IgD-negative memory B cell (primary cell): Measurements from ENCODE around the gene TCP1. TPM values are rescaled to one million over a fixed set of nuclear protein-coding genes. Genes with fewer than 3 reads are reported as not detected.
"Not testable (repeated sequence)": the region's sequence is repeated elsewhere in the genome, so short reads cannot be mapped to it uniquely, and the experiment has no call there.

Experiments used
- H3K27ac Mint-ChIP-seq, 3 donors: one replicate each; pipeline ENCODE4 v1.8.0; 2020 to 2022; ENCODE audit warnings: mild to moderate bottlenecking in 3 of 3, mixed read lengths in 3 of 3, moderate library complexity in 1 of 3
- H3K27me3 Mint-ChIP-seq: one replicate; pipeline ENCODE4 v1.8.0; 2021; ENCODE audit warnings: mixed read lengths
- H3K36me3 Mint-ChIP-seq: one replicate; pipeline ENCODE4 v1.8.0; 2020; ENCODE audit warnings: mild to moderate bottlenecking, mixed read lengths
- H3K4me1 Mint-ChIP-seq, 3 donors: one replicate each; pipeline ENCODE4 v1.8.0; 2020 to 2022; ENCODE audit warnings: mixed read lengths in 3 of 3, mild to moderate bottlenecking in 1 of 3
- H3K4me3 Mint-ChIP-seq, 4 donors: one replicate each; pipeline ENCODE4 v1.8.0; 2020 to 2022; ENCODE audit warnings: mild to moderate bottlenecking in 4 of 4, mixed read lengths in 4 of 4, moderate library complexity in 3 of 4
- H3K9me3 Mint-ChIP-seq, 3 donors: one replicate each; pipeline ENCODE4 v1.8.0; 2020 to 2021; ENCODE audit warnings: mixed read lengths in 3 of 3, mild to moderate bottlenecking in 1 of 3
- polyA plus RNA-seq: library from polyadenylated mRNA; unstranded; fragments of 300-500 nt; fragmentation: Illumina TruSeq; gene quantifications from one replicate; pipeline ENCODE4 v1.2.3, GENCODE V29; 2021

The TCP1 gene
- polyA plus RNA-seq, 1 donor from 2014 or later = 82.7 TPM

DNA sequence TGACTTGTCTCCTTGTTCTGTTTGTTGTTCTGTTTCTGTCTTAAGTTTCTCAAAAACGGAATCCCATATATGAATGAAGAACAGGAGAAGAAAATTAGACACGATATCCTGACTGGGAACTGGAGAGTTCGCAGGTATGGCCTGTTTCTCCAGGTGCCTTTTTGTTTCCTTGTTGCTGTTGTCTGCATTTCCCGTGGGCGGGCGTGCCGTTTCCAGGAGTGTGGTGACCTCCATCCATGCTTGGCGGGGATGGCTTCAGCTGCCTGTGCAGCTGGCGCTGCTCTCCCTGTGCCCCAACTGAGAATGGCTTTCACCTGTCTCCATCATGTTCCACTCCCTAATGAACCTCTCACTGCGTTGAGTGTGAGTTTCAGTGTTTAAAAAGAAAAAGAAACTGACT is 15.1 kb upstream of the TCP1 start:
- Mint-ChIP-seq H3K36me3 (peaks cover 3% of the 10 kb centered on the region), H3K4me1 (peaks cover 0 to 2% (median 0%) of the 10 kb centered on the region in 3 donors), H3K4me3 (no peak overlapping the region), H3K27ac (no peak overlapping the region), H3K9me3 (no peaks in the 10 kb centered on the region), H3K27me3 (no peaks in the 10 kb centered on the region)

DNA sequence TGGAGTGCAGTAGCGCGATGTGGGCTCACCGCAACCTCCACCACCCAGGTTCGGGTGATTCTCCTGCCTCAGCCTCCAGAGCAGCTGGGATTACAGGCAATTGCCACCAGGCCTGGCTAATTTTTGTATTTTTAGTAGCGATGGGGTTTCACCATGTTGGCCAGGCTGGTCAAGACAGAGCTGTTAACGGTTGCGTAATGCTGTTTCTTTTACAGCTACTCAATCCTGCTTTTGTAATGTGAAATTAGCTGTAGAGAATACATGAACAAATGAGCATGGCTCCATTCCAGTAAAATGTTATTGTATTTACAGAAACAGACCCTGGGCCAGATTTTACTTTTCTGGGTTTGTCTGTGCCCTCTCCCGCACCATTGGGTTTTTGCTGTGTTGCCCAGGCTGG is 12.5 kb upstream of the TCP1 start:
- Mint-ChIP-seq H3K9me3 (no peaks in the 10 kb centered on the region), H3K27ac (no peak overlapping the region), H3K4me3 (no peak overlapping the region), H3K27me3 (no peaks in the 10 kb centered on the region), H3K36me3 (peaks cover 7% of the 10 kb centered on the region), H3K4me1 (peaks cover 0 to 2% (median 1%) of the 10 kb centered on the region in 3 donors)

DNA sequence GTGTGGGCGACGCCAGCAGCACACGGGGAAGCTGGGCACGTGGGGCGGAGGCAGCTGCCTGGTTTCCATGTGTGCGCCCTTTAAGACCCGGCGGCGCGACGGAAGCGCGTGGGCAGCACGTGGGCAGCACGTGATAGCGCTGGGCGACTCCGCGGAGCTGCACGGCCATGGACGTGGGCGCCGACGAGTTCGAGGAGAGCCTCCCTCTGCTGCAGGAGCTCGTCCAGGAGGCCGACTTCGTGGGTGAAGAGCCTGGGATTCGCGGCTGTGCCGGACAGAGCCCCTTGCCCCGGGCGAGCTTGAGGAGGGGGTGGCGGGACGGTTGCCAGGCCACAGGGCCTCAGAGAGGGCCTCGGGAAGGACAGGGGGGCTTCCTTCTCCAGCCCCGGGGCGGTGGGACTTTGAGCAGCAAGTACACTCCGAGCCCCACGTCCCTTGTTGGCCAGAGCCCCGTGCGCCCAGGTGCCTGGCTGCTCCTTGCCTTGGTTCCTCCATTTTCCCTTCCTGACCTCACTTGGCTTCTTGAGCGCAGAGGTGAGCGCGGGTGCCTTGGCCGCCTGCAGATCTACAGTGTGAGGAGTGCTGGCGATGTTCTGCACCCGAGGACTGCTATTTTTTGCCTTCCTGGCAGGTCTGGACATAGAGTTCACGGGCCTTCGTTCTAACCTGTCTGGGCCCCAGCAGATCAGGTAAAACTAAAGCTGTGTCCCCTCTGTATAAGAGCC is 10.9 kb upstream of the TCP1 start, which contains the start of gene PNLDC1:
TSS of gene PNLDC1 (plus strand) at position 136 of the 725 bp plus-strand sequence. CDS start at position 168, 32 bp downstream.
- Mint-ChIP-seq H3K36me3 (peaks cover 4% of the 10 kb centered on the region), H3K4me3 (no peak within 1 kb of the TSS), H3K4me1 (peaks cover 0 to 4% (median 1%) of the 10 kb centered on the region in 3 donors), H3K27ac (peak within 1 kb of the TSS in 1 of 3 donors; percentile 21), H3K9me3 (no peaks in the 10 kb centered on the region), H3K27me3 (no peaks in the 10 kb centered on the region)

DNA sequence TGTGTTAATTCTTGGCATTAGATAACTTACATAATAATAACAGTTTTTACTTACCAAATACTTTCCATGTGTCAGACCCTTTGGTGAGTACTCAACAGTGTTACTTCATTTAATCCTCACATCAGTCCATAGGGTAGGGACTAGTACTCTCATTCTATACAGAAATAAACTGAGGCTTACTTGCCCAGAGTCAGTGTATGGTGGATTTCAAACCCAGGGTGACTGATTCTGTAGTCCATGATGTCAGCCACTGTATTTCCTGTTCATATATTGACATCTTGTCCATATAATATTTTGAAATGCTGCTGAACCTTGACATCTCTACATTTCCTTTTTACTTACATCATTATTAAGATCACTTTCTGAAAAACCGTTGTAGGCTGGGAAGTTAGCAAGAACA is 8.2 kb upstream of the TCP1 start:
- Mint-ChIP-seq H3K36me3 (peaks cover 4% of the 10 kb centered on the region), H3K27ac (no peak overlapping the region), H3K4me1 (peaks cover 0 to 7% (median 6%) of the 10 kb centered on the region in 3 donors), H3K4me3 (no peak overlapping the region), H3K9me3 (no peaks in the 10 kb centered on the region), H3K27me3 (no peaks in the 10 kb centered on the region)

DNA sequence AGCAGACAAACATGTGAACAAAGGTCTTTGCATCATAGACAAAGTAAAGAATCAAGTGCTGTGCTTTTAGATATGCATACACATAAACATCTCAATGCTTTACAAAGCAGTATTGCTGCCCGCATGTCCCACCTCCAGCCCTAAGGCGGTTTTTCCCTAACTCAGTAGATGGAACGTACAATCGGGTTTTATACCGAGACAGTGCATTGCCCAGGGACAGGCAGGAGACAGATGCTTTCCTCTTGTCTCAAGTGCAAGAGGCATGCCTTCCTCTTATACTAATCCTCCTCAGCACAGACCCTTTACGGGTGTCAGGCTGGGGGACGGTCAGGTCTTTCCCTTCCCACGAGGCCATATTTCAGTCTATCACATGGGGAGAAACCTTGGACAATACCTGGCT is 5.6 kb upstream of the TCP1 start:
- peaks cover 11 to 21% (median 20%) of the 10 kb centered on the region in 3 donors for H3K4me1 Mint-ChIP-seq
- H3K27ac Mint-ChIP-seq, H3K9me3 Mint-ChIP-seq, H3K36me3 Mint-ChIP-seq, H3K27me3 Mint-ChIP-seq, H3K4me3 Mint-ChIP-seq: not testable (repeated sequence)

DNA sequence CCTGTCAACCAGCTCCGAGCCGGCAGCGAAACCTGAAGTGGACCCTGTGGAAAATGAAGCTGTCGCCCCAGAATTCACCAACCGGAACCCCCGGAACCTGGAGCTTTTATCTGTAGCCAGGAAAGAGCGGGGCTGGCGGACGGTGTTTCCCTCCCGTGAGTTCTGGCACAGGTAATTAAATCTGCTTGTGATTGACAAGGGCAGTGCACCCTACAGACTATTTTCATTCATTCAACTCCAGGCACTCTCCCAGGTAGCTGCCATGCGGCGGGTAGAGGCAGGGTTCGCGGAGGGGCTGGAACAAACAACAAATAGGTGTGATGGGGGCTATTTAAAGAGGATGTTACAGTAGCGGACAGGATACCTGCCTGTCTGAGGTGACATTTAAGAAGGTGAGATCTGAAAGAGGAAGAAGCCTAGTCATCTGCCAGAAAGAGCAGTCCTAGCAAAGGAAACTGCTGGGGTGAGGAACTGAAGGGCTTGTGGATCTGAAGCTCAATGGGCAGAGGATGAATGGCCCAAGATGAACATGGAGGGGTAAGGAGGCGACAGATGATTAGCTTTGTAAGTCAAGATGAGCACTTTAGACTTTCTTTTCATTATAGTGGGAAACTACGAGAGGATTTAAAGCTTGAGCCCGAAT is 1.7 kb upstream of the TCP1 start:
- H3K9me3 Mint-ChIP-seq = no peaks in the 10 kb centered on the region
- peaks cover 3% of the 10 kb centered on the region for H3K36me3 Mint-ChIP-seq
- H3K27me3 Mint-ChIP-seq = no peaks in the 10 kb centered on the region
- H3K4me3 Mint-ChIP-seq = peak overlapping the region; percentile 97 to 100 (median 100)
- peaks cover 25 to 38% (median 36%) of the 10 kb centered on the region in 3 donors for H3K4me1 Mint-ChIP-seq
- H3K27ac Mint-ChIP-seq = peak overlapping the region; percentile 95 to 99 (median 96)

DNA sequence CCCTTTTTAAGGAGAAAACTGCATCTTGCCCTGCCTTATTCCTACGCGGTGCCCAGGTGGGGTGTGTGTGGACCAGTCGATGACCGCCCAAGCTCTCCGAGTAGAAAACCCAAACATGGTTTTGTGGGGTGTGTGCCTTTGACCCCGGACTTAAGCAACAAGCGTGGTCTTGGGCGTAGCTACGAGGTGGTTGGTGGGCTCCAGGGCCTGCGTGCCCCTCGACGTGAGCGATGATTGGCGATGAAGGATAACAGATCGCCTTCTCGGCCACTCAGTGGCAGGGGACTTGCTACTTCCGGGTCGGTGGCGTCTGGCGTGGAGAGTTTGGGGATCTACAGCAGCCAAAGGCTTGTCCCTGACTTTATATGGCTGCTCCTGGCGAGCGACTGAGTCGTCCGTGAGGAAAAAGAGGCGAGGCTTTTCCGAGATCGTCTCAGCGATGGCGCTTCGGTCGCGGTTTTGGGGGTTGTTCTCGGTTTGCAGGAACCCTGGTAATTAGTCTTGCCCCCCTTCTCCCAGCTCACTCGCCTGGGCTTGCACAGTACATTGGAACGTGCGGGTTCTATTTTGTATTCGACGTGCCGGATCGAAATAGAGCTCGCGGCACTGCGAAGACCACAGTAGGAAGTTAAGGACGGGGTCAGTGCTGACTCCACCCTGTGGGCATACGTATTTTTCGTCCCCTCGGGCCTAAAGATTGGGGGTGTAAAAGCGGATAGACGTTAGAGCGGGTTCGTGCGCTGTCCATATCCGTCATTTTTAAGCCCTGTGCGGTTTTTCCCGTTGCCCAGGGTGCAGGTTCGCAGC is 950 bp upstream of the TCP1 start, which contains the start of gene MRPL18:
TSS of gene MRPL18 (plus strand) at position 319 of the 807 bp plus-strand sequence. CDS start at position 440, 121 bp downstream.
- Mint-ChIP-seq H3K4me1 (peaks cover 25 to 38% (median 36%) of the 10 kb centered on the region in 3 donors), H3K36me3 (peaks cover 3% of the 10 kb centered on the region), H3K9me3 (no peaks in the 10 kb centered on the region), H3K27ac (peak within 1 kb of the TSS; percentile 95 to 99 (median 96)), H3K4me3 (peak within 1 kb of the TSS; percentile 97 to 100 (median 100)), H3K27me3 (no peaks in the 10 kb centered on the region)

DNA sequence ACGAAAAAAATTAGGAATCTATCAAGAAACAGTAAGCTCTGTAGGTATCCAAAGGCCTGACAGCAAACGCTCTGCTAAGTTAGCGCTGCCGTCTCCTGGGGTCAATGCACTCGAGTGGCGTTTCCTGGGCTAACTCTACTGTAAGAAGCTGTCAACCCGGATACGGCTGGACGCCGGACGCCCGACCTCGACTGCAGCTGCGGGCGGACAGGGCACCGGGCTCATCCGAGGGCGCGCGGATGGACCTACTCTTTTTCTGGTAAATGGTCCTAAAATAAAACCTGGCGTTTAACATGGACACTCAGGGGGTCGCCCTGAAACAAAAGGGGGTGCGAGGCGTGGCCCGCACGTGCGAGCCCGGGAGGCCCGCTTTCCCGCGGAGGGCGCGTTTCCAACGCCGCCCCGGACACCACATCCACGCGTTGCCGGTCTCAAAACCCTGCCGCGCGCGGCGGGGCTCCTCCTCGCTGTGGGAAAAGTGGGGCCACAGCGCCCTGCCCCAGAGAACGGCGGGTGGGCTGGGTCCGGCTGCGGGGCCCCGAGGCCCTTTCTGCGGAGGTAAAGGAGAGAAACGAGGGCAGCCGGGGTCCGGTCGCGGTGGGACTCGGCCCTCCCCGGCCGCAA is 537 bp downstream of the TCP1 start:
- H3K36me3 Mint-ChIP-seq = peaks cover 4% of the 10 kb centered on the region
- H3K27me3 Mint-ChIP-seq = no peaks in the 10 kb centered on the region
- H3K9me3 Mint-ChIP-seq = no peaks in the 10 kb centered on the region
- peak overlapping the region; percentile 93 to 100 (median 98) for H3K4me3 Mint-ChIP-seq
- peak overlapping the region; percentile 91 to 99 (median 96) for H3K27ac Mint-ChIP-seq
- H3K4me1 Mint-ChIP-seq = peaks cover 25 to 38% (median 31%) of the 10 kb centered on the region in 3 donors

DNA sequence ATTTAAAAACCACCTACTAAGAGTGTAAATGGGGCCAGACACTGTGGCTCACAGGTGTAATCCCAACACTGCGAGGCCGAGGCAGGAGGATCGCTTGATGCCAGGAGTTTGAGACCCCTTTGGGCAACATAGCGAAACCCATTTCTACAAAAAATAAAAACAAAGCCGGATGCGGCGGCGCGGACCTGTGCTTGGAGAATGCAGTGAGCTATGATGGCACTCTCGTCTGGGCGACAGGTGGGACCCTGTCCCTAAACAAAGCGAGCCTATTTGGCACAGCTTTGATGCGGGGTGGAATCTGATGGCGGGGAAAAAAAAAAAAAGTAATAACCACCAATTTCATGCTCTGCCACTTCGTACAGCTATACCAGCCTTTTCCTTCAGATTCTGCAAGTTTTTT is 1.1 kb downstream of the TCP1 start:
- Mint-ChIP-seq H3K27ac (peak overlapping the region; percentile 69 to 96 (median 91)), H3K4me1 (peaks cover 25 to 38% (median 31%) of the 10 kb centered on the region in 3 donors), H3K4me3 (peak overlapping the region; percentile 93 to 100 (median 98)), H3K9me3 (no peaks in the 10 kb centered on the region), H3K36me3 (peaks cover 5% of the 10 kb centered on the region), H3K27me3 (no peaks in the 10 kb centered on the region)

DNA sequence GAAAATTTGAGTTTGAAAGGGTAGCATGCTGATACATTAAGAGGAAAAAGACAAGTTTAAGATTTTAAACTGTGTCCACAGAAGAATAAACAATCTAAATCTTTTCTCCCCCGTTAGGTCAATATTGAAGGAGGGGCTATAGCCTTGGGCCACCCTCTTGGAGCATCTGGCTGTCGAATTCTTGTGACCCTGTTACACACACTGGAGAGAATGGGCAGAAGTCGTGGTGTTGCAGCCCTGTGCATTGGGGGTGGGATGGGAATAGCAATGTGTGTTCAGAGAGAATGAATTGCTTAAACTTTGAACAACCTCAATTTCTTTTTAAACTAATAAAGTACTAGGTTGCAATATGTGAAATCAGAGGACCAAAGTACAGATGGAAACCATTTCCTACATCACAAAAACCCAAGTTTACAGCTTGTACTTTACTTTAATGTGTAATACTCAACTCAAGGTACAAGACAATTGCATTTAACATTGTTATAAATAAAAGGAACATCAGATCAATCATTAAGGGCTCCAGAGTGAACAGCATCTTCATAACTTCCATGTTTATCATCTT is 10.8 kb downstream of the TCP1 start:
- Mint-ChIP-seq H3K9me3 (no peaks in the 10 kb centered on the region), H3K27ac (no peak overlapping the region), H3K27me3 (no peaks in the 10 kb centered on the region), H3K36me3 (peaks cover 5% of the 10 kb centered on the region), H3K4me1 (peaks cover 5 to 6% (median 6%) of the 10 kb centered on the region in 3 donors), H3K4me3 (no peak overlapping the region)

DNA sequence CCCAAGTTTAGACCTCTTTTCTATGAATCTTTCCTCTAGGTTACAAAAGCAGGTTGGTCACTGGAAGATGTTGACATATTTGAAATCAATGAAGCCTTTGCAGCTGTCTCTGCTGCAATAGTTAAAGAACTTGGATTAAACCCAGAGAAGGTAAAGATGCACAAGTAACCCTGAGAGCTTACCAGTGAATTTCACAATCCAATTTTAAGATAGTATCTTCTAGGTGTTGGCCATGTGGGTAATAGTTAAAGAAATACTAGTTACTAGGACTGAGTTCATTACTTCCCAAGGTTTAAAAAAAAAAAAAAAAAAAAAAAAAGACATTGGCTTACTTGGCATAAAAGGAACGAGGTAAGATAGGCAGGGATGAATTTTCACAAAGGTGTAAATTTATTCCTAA is 11.3 kb downstream of the TCP1 start:
- Mint-ChIP-seq H3K27ac (no peak overlapping the region), H3K4me1 (peaks cover 5 to 6% (median 6%) of the 10 kb centered on the region in 3 donors), H3K27me3 (no peaks in the 10 kb centered on the region), H3K4me3 (no peak overlapping the region), H3K9me3 (no peaks in the 10 kb centered on the region), H3K36me3 (peaks cover 5% of the 10 kb centered on the region)

DNA sequence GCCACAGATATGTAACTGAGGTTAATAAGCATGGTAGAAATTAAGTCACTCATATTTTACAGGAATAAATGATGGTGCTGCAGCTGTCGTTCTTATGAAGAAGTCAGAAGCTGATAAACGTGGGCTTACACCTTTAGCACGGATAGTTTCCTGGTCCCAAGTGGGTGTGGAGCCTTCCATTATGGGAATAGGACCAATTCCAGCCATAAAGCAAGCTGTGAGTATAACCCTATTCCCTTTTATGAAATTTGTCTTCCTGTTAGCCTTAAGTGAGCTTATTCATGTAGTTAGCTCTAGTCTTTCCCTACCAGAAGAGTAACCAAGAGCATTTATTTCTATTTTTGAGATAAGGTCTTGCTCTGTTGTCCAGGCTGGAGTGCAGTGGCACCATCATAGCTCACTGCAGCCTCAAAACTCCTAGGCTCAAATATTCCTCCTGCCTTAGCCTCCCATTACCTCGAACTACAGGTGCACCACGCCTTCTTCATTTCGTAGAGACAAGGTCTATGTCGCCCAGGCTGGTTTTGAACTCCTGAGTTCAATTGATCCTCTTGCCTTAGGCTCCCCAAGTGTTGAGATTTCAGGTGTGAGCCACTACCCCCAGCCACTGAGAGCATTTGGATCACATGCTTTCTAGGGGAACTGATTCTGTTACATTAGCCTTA is 12.0 kb downstream of the TCP1 start:
- H3K36me3 Mint-ChIP-seq = peaks cover 3% of the 10 kb centered on the region

DNA sequence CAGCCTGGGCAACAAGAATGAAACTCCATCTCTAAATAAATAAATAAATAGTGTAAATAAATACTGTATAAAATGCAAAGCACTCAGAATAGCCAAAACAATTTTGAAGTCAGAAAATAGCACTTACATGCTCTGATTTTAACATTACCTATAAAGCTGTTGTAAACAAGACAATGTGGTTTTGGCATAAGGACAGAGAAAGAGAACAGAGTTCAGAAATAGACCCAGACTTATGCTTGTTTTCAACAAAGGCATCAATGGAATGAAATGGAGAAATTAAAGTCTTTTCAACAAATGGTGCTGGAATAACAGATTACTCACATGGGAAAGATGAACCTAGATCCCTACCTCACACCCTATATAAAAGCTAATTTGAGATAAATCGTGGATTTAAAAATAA is 17.2 kb downstream of the TCP1 start:
- Mint-ChIP-seq H3K36me3 (peaks cover 12% of the 10 kb centered on the region), H3K9me3 (peaks cover 0 to 2% (median 1%) of the 10 kb centered on the region in 3 donors), H3K4me1 (peaks cover 0 to 2% (median 0%) of the 10 kb centered on the region in 3 donors), H3K4me3 (no peak overlapping the region), H3K27ac (no peak overlapping the region), H3K27me3 (no peaks in the 10 kb centered on the region)

More for the DNA sequence above, 12.0 kb downstream of the TCP1 start:
- no peaks in the 10 kb centered on the region for H3K27me3 Mint-ChIP-seq
- H3K4me1 Mint-ChIP-seq = peaks cover 0 to 2% (median 2%) of the 10 kb centered on the region in 3 donors
- no peaks in the 10 kb centered on the region for H3K9me3 Mint-ChIP-seq
- H3K4me3 Mint-ChIP-seq = peak overlapping the region in 1 of 4 donors; percentile 47
- no peak overlapping the region for H3K27ac Mint-ChIP-seq

DNA sequence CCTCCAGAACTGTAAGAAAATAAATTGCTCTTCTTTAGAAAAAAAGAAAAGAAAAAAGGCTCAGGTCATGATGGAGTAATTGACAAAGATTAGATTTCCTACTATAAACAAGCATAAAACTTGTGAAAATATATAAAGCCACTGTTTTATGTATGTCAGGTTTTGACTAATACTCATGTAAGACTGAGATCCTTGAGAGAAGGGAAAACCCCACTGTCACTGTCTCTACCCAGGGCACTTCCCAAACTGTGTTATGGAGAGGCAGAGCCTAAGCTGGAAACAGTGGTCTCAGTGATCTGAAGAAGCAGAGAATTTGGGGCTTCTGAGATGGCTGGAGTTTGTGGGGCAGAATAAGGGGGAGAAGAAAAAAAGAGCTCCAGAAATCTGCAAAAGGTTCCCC is 19.9 kb downstream of the TCP1 start:
- H3K4me3 Mint-ChIP-seq = no peak overlapping the region
- no peaks in the 10 kb centered on the region for H3K27me3 Mint-ChIP-seq
- no peak overlapping the region for H3K27ac Mint-ChIP-seq
- H3K9me3 Mint-ChIP-seq = peaks cover 0 to 2% (median 1%) of the 10 kb centered on the region in 3 donors
- H3K4me1 Mint-ChIP-seq = peaks cover 2 to 3% (median 3%) of the 10 kb centered on the region in 3 donors
- H3K36me3 Mint-ChIP-seq = peaks cover 12% of the 10 kb centered on the region
